H9 (cell line): ENCODE measurements around the gene PRR7. TPM values are rescaled to one million over a fixed set of nuclear protein-coding genes. Genes with fewer than 3 reads are reported as not detected.

Experiments used
- DNase-seq: peaks from one replicate; pipeline ENCODE4 v3.0.0-alpha.2; 2017
- H2AFZ ChIP-seq: one replicate; pipeline ENCODE4 v1.6.1; 2013; ENCODE audit warnings: mild to moderate bottlenecking, low read length, control low read depth, moderate library complexity
- H2AK5ac ChIP-seq: 2 replicates; pipeline ENCODE4 v1.6.1; 2013; ENCODE audit warnings: low read length, control low read depth, mixed read lengths; ENCODE audit not compliant: insufficient read length
- H2BK120ac ChIP-seq: one replicate; pipeline ENCODE4 v1.6.1; 2013; ENCODE audit warnings: low read depth, mild to moderate bottlenecking, low read length, control low read depth, inconsistent platforms; ENCODE audit not compliant: poor library complexity, severe bottlenecking
- H2BK12ac ChIP-seq: 2 replicates; pipeline ENCODE4 v1.6.1; 2013; ENCODE audit warnings: low read length, control low read depth, mixed read lengths, low read depth; ENCODE audit not compliant: insufficient read length
- H2BK15ac ChIP-seq: 2 replicates; pipeline ENCODE4 v1.6.1; 2013; ENCODE audit warnings: low read depth, low read length, control low read depth
- H2BK20ac ChIP-seq: one replicate; pipeline ENCODE4 v1.6.1; 2013; ENCODE audit warnings: low read depth, mild to moderate bottlenecking, low read length, control low read depth, inconsistent platforms; ENCODE audit not compliant: poor library complexity, severe bottlenecking
- H2BK5ac ChIP-seq: 2 replicates; pipeline ENCODE4 v1.6.1; 2013; ENCODE audit warnings: low read length, control low read depth, mixed read lengths; ENCODE audit not compliant: insufficient read length
- H3K14ac ChIP-seq: 2 replicates; pipeline ENCODE4 v1.6.1; 2013; ENCODE audit warnings: low read length, control low read depth; ENCODE audit not compliant: insufficient read depth
- H3K18ac ChIP-seq: 2 replicates; pipeline ENCODE4 v1.6.1; 2013; ENCODE audit warnings: low read depth, mild to moderate bottlenecking, mixed read lengths, low read length, control low read depth; ENCODE audit not compliant: insufficient read length
- H3K23ac ChIP-seq: 2 replicates; pipeline ENCODE4 v1.6.1; 2013; ENCODE audit warnings: low read length, control low read depth, mixed read lengths, low read depth; ENCODE audit not compliant: insufficient read length
- H3K23me2 ChIP-seq: 2 replicates; pipeline ENCODE4 v1.6.1; 2013; ENCODE audit warnings: low read depth, mild to moderate bottlenecking, mixed read lengths, low read length, control low read depth; ENCODE audit not compliant: insufficient read length, poor library complexity, severe bottlenecking
- H3K27ac ChIP-seq: 2 replicates; pipeline ENCODE4 v1.5.1; 2013; ENCODE audit warnings: low read length, control low read depth, mixed read lengths, low read depth; ENCODE audit not compliant: insufficient read length
- H3K27me3 ChIP-seq: 2 replicates; pipeline ENCODE4 v1.6.1; 2013; ENCODE audit warnings: low read length, control low read depth, inconsistent platforms; ENCODE audit not compliant: insufficient read depth
- H3K4ac ChIP-seq: 2 replicates; pipeline ENCODE4 v1.6.1; 2013; ENCODE audit warnings: low read depth, mild to moderate bottlenecking, control low read depth, inconsistent platforms, low read length, moderate library complexity
- H3K4me1 ChIP-seq: 2 replicates; pipeline ENCODE4 v1.6.1; 2013; ENCODE audit warnings: low read length, control low read depth, inconsistent platforms; ENCODE audit not compliant: insufficient read depth
- H3K4me2 ChIP-seq: 2 replicates; pipeline ENCODE4 v1.6.1; 2013; ENCODE audit warnings: low read length, control low read depth, mixed read lengths; ENCODE audit not compliant: insufficient read length, insufficient read depth
- H3K56ac ChIP-seq: 2 replicates; pipeline ENCODE4 v1.6.1; 2013; ENCODE audit warnings: low read depth, mild to moderate bottlenecking, mixed read lengths, low read length, control low read depth; ENCODE audit not compliant: insufficient read length
- H3K79me1 ChIP-seq: 2 replicates; pipeline ENCODE4 v1.6.1; 2013; ENCODE audit warnings: low read depth, mild to moderate bottlenecking, moderate library complexity, low read length, control low read depth, inconsistent platforms; ENCODE audit not compliant: insufficient read depth, poor library complexity, severe bottlenecking
- H3K79me2 ChIP-seq: 2 replicates; pipeline ENCODE4 v1.6.1; 2013; ENCODE audit warnings: low read length, control low read depth, inconsistent platforms; ENCODE audit not compliant: insufficient read depth
- H3K9ac ChIP-seq: 2 replicates; pipeline ENCODE4 v1.6.1; 2013; ENCODE audit warnings: low read length, control low read depth, mixed read lengths; ENCODE audit not compliant: insufficient read length; ENCODE audit errors: extremely low read depth
- H3K9me3 ChIP-seq: one replicate; pipeline ENCODE4 v1.6.1; 2013; ENCODE audit warnings: low read depth, low read length, inconsistent platforms; ENCODE audit not compliant: control insufficient read depth
- H3T11ph ChIP-seq: one replicate; pipeline ENCODE4 v1.6.1; 2013; ENCODE audit warnings: mild to moderate bottlenecking, low read length, control low read depth, inconsistent platforms
- H4K20me1 ChIP-seq: one replicate; pipeline ENCODE4 v1.6.1; 2013; ENCODE audit not compliant: control insufficient read depth, insufficient read length, insufficient read depth
- H4K5ac ChIP-seq: 2 replicates; pipeline ENCODE4 v1.6.1; 2013; ENCODE audit warnings: low read depth, mild to moderate bottlenecking, mixed read lengths, low read length, control low read depth; ENCODE audit not compliant: insufficient read length
- H4K8ac ChIP-seq: replicated peaks from 2 replicates; pipeline ENCODE4 v1.6.1; 2013; ENCODE audit warnings: low read length, control low read depth, mixed read lengths, low read depth; ENCODE audit not compliant: insufficient read length
- H4K91ac ChIP-seq: 2 replicates; pipeline ENCODE4 v1.6.1; 2013; ENCODE audit warnings: low read depth, mild to moderate bottlenecking, moderate library complexity, mixed read lengths, low read length, control low read depth; ENCODE audit not compliant: insufficient read length
- H3K27ac Mint-ChIP-seq, 3 experiments: 2 replicates in 2 of 3; 3 replicates in 1 of 3; pipeline ENCODE4 v1.8.0; 2020 to 2021; ENCODE audit warnings: mixed read lengths in 3 of 3, mild to moderate bottlenecking in 1 of 3, moderate library complexity in 1 of 3
- H3K27me3 Mint-ChIP-seq: 2 replicates; pipeline ENCODE4 v1.8.0; 2021; ENCODE audit warnings: low read depth, mild to moderate bottlenecking, moderate library complexity, mixed read lengths
- H3K36me3 Mint-ChIP-seq, 3 experiments: 2 replicates in 2 of 3; 3 replicates in 1 of 3; pipeline ENCODE4 v1.8.0; 2020 to 2021; ENCODE audit warnings: low read depth in 3 of 3, mixed read lengths in 3 of 3; ENCODE audit not compliant: insufficient read depth in 1 of 3
- H3K4me1 Mint-ChIP-seq, 2 experiments: 2 replicates each; pipeline ENCODE4 v1.8.0; 2020; ENCODE audit warnings: mixed read lengths in 2 of 2
- H3K4me3 Mint-ChIP-seq, 2 experiments: 2 replicates in 1 of 2; 3 replicates in 1 of 2; pipeline ENCODE4 v1.8.0; 2020 to 2021; ENCODE audit warnings: mild to moderate bottlenecking in 2 of 2, mixed read lengths in 2 of 2, moderate library complexity in 1 of 2
- H3K9me3 Mint-ChIP-seq, 2 experiments: 2 replicates in 1 of 2; 3 replicates in 1 of 2; pipeline ENCODE4 v1.8.0; 2020; ENCODE audit warnings: mild to moderate bottlenecking in 2 of 2, mixed read lengths in 2 of 2, moderate library complexity in 1 of 2
- CTCF ChIP-seq: fragments of 200-600 bp; sonication (generic); conservative IDR thresholded peaks from 3 replicates; pipeline ENCODE4 v1.8.0; 2021; ENCODE audit warnings: antibody characterized with exemption, mild to moderate bottlenecking
- WGBS: extraction: QIAGEN DNeasy Blood & Tissue Kit; methylation state at CpG from one replicate; pipeline ENCODE4 v1.1.7; 2013; ENCODE audit warnings: missing lambda C conversion rate, low lambda C conversion rate, mixed read lengths; ENCODE audit not compliant: insufficient read length; ENCODE audit errors: extremely low coverage; 5-methylcytosine and 5-hydroxymethylcytosine counted together
- total RNA-seq: library from RNA; stranded (reverse); gene quantifications from 2 replicates; pipeline ENCODE4 v1.2.1, GENCODE V29; 2021

Gene PRR7
- total RNA-seq, 1 experiment from 2014 or later: 9.6 TPM

DNA sequence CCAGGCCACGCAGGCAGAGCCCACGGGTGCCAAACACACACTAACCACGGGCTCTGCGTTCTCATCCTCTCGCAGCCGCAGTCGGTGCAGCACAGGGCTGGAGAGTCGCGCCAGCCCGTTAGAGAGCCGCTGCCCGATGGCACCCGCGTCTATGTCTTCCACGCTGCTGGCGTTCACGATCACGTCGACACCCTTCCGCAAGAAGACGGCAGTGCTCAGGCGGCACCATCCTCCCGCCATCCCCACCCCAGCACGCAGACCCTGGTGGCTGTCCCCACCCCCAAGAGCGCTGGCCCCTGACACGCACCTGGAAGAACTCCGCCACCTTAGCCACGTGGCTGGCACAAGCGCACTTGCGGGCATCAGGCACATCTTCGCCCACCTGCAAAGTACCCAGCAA lies 20.8 kb downstream of the PRR7 start:
- Mint-ChIP-seq H3K4me3 (no peak overlapping the region), H3K27me3 (no peaks in the 10 kb centered on the region), H3K9me3 (peaks cover 2 to 11% of the 10 kb centered on the region in 2 experiments; a peak in 1 of 5 replicates), H3K27ac (no peak overlapping the region; a peak in 1 of 7 replicates), H3K4me1 (peaks cover 17 to 39% of the 10 kb centered on the region in 2 experiments), H3K36me3 (peaks cover 62 to 90% (median 88%) of the 10 kb centered on the region in 3 experiments)
- Histone ChIP-seq H3K14ac (no peak overlapping the region), H3K79me1 (peaks cover 10% of the 10 kb centered on the region), H3K9ac (no peak overlapping the region), H3K9me3 (no peaks in the 10 kb centered on the region), H3T11ph (no peak overlapping the region), H3K4ac (no peak overlapping the region), H2AK5ac (no peak overlapping the region), H2BK120ac (no peak overlapping the region), H3K18ac (no peak overlapping the region), H2BK20ac (no peak overlapping the region), H2AFZ (no peak overlapping the region), H2BK12ac (no peak overlapping the region), H3K27me3 (no peaks in the 10 kb centered on the region), H3K27ac (no peak overlapping the region), H4K5ac (no peak overlapping the region), H3K4me2 (no peak overlapping the region), H4K20me1 (no peaks in the 10 kb centered on the region), H3K79me2 (peaks cover 24% of the 10 kb centered on the region; the same call in 1 of the 2 replicates), H2BK5ac (no peak overlapping the region), H3K23me2 (peaks cover 4% of the 10 kb centered on the region), H3K4me1 (peaks cover 14% of the 10 kb centered on the region; the same call in 1 of the 2 replicates), H3K23ac (no peak overlapping the region), H4K91ac (no peak overlapping the region), H3K56ac (no peak overlapping the region), H4K8ac (no peak overlapping the region), H2BK15ac (no peak overlapping the region)
- no peak for DNase-seq
- no peak for TF ChIP-seq CTCF
- whole genome bisulfite sequencing: no CpG with 5 or more reads among the region's 31 CpGs
